Dedifferentiated amniotic fluid mesenchymal stem cell (primary cell): Measurements from ENCODE around the gene SPECC1L.
"Not testable (repeated sequence)": the region's sequence is repeated elsewhere in the genome, so short reads cannot be mapped to it uniquely, and the experiment has no call there.

Source experiments
- DNase-seq: peaks from one replicate; pipeline ENCODE4 v3.0.0-alpha.2; 2016; ENCODE audit errors: extremely low spot score

SPECC1L gene, protein sequence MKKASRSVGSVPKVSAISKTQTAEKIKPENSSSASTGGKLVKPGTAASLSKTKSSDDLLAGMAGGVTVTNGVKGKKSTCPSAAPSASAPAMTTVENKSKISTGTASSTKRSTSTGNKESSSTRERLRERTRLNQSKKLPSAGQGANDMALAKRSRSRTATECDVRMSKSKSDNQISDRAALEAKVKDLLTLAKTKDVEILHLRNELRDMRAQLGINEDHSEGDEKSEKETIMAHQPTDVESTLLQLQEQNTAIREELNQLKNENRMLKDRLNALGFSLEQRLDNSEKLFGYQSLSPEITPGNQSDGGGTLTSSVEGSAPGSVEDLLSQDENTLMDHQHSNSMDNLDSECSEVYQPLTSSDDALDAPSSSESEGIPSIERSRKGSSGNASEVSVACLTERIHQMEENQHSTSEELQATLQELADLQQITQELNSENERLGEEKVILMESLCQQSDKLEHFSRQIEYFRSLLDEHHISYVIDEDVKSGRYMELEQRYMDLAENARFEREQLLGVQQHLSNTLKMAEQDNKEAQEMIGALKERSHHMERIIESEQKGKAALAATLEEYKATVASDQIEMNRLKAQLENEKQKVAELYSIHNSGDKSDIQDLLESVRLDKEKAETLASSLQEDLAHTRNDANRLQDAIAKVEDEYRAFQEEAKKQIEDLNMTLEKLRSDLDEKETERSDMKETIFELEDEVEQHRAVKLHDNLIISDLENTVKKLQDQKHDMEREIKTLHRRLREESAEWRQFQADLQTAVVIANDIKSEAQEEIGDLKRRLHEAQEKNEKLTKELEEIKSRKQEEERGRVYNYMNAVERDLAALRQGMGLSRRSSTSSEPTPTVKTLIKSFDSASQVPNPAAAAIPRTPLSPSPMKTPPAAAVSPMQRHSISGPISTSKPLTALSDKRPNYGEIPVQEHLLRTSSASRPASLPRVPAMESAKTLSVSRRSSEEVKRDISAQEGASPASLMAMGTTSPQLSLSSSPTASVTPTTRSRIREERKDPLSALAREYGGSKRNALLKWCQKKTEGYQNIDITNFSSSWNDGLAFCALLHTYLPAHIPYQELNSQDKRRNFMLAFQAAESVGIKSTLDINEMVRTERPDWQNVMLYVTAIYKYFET

GRCh38 chr22:24270556-24271385 is at the start of gene SPECC1L:
Gene SPECC1L, plus strand, starts transcription at chr22:24270831. Its CDS starts 31,401 bp downstream, at chr22:24302232.
- DNase-seq = peak; percentile 80

DNA sequence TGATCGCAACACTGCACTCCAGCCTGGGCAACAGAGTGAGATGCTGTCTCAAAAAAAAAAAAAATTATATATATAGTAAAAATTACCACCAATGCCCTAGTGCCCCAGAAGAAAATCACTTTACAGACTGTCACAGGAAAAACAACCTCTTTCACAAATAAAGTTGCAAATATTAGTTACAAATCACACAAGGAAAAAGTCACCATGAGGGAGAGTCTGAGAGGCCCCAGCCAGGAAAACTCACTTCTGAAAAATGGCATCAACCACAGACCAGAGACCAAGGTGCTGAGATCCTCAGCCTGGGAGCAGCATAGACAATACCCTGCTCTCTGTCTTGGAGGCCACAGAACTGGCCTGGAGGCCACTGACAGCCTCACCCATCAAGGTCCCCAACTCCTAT is 46.2 kb upstream of the SPECC1L start:
- DNase-seq = no peak

DNA sequence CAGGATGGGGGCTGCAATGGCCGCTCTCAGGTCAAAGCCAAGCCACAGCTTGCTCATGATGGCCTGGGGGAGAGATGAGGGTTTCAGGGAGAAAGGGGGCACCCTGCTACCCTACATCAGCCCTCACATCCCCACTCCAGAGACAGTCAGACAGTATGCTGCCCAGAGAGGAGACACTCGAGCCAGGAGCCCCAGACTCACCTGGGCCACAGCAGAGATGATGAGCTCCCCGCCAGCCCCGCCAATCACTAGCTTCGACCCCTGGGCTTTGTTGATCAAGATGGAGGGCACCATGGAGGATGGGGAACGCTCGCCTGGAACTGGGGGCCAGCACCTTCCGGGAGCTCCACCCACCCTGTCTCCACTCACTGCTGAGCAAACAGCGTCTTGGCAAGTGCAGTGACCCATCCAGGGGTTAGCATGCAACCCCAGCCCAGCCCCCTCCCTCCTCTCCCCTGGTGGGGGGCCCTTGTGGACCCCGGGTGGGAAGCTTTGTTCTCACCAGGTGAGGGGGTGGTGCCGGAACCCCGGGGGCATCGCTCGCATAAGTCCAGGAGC is 45.5 kb upstream of the SPECC1L start:
- no peak for DNase-seq

GRCh38 chr22:24225951-24226350 is 44.7 kb upstream of the SPECC1L start:
- DNase-seq = no peak

- no peak for DNase-seq
These were observed 39.5 kb upstream of the SPECC1L start for GRCh38 chr22:24230911-24231656.

DNA sequence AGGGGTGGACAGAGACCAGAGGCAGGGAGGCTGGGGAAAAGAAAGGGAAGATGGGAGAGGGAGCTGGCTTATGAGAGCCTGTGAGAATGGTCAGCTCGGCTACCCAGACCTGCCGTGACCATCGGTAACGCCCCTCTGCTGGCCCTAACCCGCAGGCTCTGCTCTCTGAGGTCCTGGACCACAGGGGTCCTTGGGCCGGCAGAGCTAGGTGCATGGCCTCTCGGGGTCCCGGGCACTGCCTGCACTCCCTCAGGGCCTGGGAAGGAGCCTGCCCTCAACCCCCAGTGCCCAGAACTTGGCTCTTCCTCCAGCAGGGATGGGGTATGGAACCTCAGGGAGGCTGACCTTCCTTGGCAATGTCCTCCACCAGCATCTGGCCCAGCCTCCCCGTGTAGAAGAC is 38.9 kb upstream of the SPECC1L start:
- DNase-seq = no peak

DNA sequence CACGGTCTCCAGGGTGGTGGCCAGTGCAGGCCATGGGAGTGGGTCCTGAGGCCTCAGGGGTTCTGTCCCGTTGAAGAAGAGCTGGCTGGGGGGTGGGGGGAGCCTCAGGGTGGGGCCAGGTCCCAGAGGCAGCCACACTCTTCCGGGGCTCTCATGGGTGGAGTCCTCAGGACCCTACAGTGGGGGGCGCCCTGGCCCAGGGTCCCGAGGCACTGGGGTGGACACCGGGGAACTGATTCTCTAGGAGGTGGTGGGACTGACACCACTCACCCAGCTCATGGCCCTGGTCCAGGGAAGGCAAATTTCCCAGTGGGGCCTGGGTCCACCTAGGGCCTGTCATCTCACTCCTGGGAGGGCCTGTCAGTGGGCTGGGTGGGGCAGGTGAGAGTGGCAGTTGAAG is 38.5 kb upstream of the SPECC1L start:
- DNase-seq = no peak

DNA sequence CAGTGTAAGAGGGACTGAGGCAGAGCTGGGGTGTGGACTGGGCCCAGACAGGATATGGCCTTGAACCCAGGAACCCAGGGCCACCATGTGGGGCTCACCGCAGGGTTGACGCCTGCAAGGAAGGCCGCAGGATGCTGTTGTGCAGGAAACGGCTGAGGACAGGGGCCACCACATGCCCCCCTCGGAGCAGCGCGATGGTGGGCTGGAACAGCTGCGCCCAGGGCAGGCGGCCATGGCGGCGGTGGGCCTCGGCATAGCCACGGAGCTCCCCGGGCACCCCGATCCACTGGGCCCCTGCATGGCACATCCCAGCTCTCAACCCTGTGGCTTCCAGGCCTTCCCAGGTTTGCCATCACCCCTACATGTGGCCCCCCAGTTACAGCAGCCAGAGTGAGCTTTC is 37.9 kb upstream of the SPECC1L start:
- DNase-seq = no peak

DNA sequence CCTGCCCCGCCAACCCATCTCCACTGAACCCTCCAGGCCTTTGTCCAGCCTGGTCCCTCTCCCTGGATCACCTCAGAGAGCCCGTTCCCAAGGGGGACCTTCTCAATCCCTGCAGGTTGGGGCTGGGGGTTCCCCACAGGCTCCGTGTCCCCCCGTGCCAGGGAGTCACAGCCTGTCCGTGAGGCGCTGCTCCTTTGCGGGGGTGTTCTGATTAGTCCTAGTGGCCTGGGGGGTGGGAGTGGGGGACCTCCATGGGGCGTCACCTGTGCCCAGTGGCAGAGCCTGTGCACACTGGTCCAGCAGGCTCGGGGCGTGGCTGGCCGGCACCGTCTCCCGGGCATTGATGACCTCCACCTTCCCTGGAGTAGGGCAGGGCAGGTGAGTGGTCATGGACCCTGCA is 37.4 kb upstream of the SPECC1L start:
- no peak for DNase-seq

- no peak for DNase-seq
These were observed 36.8 kb upstream of the SPECC1L start for GRCh38 chr22:24233816-24234215.

- DNase-seq = no peak
These were observed 35.3 kb upstream of the SPECC1L start for GRCh38 chr22:24235315-24235714.

GRCh38 chr22:24236656-24237055 is 34.0 kb upstream of the SPECC1L start:
- DNase-seq = no peak

DNA sequence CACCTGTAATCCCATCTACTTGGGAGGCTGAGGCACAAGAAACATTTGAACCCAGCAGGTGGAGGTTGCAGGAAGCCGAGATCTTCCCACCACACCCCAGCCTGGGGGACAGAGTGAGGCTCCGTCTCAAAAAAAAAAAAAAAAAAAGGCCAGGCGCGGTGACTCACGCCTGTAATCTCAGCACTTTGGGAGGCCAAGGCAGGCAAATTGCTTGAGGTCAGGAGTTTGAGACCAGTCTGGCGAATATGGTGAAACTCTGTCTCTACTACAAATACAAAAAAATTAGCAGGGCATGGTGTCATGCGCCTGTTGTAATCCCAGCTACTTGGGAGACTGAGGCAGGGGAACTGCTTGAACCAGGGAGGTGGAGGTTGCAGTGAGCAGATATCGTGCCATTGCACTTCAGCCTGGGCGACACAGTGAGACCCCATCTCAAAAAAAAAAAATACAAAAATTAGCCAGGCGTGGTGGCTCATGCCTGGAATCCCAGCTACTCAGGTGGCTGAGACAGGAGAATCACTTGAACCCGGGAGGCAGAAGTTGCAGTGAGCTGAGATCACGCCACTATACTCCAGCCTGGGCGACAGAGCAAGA is 32.4 kb upstream of the SPECC1L start:
- not testable (repeated sequence) for DNase-seq

DNA sequence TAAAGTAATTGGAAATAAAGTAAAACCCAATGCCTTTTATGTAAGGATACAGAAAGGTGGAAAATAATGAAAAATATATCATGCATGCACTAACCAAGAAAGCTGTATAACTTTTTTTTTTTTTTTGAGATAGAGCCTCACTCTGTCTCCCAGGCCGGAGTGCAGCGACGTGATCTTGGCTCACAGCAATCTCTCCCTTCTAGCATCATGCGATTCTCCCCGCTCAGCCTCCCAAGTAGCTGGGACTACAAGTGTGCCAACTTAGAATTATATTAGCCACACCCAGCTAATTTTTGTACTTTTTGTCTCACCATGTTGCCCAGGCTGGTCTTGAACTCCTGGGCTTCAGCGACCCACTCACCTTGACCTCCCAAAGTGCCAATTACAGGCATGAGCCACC is 30.2 kb upstream of the SPECC1L start:
- no peak for DNase-seq

GRCh38 chr22:24240985-24241692 is 29.5 kb upstream of the SPECC1L start:
- not testable (repeated sequence) for DNase-seq

GRCh38 chr22:24243417-24243816 is 27.2 kb upstream of the SPECC1L start:
- DNase-seq = not testable (repeated sequence)

DNA sequence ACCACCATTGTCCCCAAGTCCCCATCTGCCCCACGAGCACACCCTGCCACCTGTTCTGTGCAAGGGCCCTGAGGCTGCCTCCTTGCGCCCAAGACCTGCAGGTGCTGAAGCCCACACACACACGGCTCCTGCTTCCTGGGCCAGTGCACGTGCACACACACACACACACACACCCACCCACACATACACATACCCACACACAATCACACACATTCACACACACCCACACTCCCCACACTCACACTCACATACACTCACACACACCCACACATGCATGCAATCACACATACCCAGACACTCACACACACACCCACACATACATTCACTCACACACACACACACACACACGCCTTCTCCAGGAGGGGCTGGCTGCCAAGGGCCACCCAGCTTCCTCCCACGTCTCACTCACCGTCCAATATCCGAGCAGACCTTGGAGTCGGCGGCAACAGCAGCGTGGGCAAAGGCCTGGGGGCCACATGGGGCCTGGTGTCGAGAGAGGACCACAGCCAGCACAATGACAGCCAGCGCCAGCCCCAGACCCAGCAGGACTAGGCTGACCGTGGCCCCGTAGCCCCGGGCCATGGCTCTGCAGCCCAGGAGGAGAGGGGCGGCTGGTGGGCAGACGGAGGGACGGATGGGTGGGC is 26.4 kb upstream of the SPECC1L start:
- DNase-seq = no peak

GRCh38 chr22:24245030-24245431 is 25.6 kb upstream of the SPECC1L start, which contains the start of gene GGT5:
Gene GGT5, minus strand, starts transcription at chr22:24245082. Its CDS starts 357 bp downstream, at chr22:24244725.
- DNase-seq = not testable (repeated sequence)
